DMS114 treated with DMSO at 0.1 percent for 48 hours (cell line): ENCODE results near the gene SLC25A42.
"Not testable (repeated sequence)": the region's sequence is repeated elsewhere in the genome, so short reads cannot be mapped to it uniquely, and the experiment has no call there.

Source experiments
- DNase-seq: peaks from one replicate; lab custom pipeline; 2025; ENCODE audit not compliant: unreplicated experiment; lab: John Stamatoyannopoulos, UW

The SLC25A42 gene

GRCh38 chr19:19102566-19102965 lies 38.8 kb downstream of the SLC25A42 start:
- not testable (repeated sequence) for DNase-seq

- DNase-seq: no peak
Measured at GRCh38 chr19:19103167-19103566, 39.4 kb downstream of the SLC25A42 start.

GRCh38 chr19:19105365-19106055 lies 41.7 kb downstream of the SLC25A42 start:
- DNase-seq: peak; percentile 74

GRCh38 chr19:19106056-19106551 lies 42.3 kb downstream of the SLC25A42 start:
- no peak for DNase-seq

GRCh38 chr19:19106938-19107337 lies 43.1 kb downstream of the SLC25A42 start:
- not testable (repeated sequence) for DNase-seq

- no peak for DNase-seq
Measured at GRCh38 chr19:19107654-19108053, 43.9 kb downstream of the SLC25A42 start.

GRCh38 chr19:19109601-19110000 lies 45.8 kb downstream of the SLC25A42 start:
- no peak for DNase-seq

GRCh38 chr19:19110410-19111135 lies 46.8 kb downstream of the SLC25A42 start:
- no peak for DNase-seq

- no peak for DNase-seq
Measured at GRCh38 chr19:19111136-19111835, 47.5 kb downstream of the SLC25A42 start.

- DNase-seq: no peak
Measured at GRCh38 chr19:19111967-19112580, 48.3 kb downstream of the SLC25A42 start.

GRCh38 chr19:19113040-19113626 lies 49.3 kb downstream of the SLC25A42 start:
- no peak for DNase-seq

GRCh38 chr19:19115954-19116353 lies 52.2 kb downstream of the SLC25A42 start:
- no peak for DNase-seq

- no peak for DNase-seq
Measured at GRCh38 chr19:19119325-19120237, 55.8 kb downstream of the SLC25A42 start.

GRCh38 chr19:19120308-19121231 lies 56.8 kb downstream of the SLC25A42 start:
- peak; percentile 24 for DNase-seq

GRCh38 chr19:19121371-19121770 lies 57.6 kb downstream of the SLC25A42 start:
- DNase-seq: no peak

GRCh38 chr19:19122902-19123301 lies 59.1 kb downstream of the SLC25A42 start:
- no peak for DNase-seq

- no peak for DNase-seq
Measured at GRCh38 chr19:19123386-19123785, 59.6 kb downstream of the SLC25A42 start.

- no peak for DNase-seq
Measured at GRCh38 chr19:19126102-19126501, 62.3 kb downstream of the SLC25A42 start.

GRCh38 chr19:19131989-19132388 lies 68.2 kb downstream of the SLC25A42 start:
- no peak for DNase-seq
